Right lobe of liver (tissue), 6 donors: ENCODE data around the gene SLC36A3. TPM values are rescaled to one million over a fixed set of nuclear protein-coding genes. Genes with fewer than 3 reads are reported as not detected.

Source experiments
- ATAC-seq, 4 donors: fragments of 200-7000 bp; cut with Tn5 transposase; one replicate each; pipeline ENCODE4 v1.9.1; 2020; ENCODE audit warnings: mild to moderate bottlenecking in 4 of 4, moderate library complexity in 4 of 4
- DNase-seq, 3 donors: peaks; one replicate each; pipeline ENCODE4 v3.0.0-alpha.2; 2020
- H3K27ac ChIP-seq, 3 donors: fragments of 200-600 bp; one replicate each; pipeline ENCODE4 v1.8.0; 2022
- H3K27me3 ChIP-seq, 2 donors: fragments of 200-600 bp; one replicate each; pipeline ENCODE4 v1.8.0; 2022
- H3K36me3 ChIP-seq, 4 donors: fragments of 200-600 bp; sonication (generic) in 1 of 4; one replicate each; pipeline versions ENCODE4 v1.5.1 to v1.8.0; 2017 to 2022; ENCODE audit warnings: control low read depth in 1 of 4
- H3K4me1 ChIP-seq, 4 donors: fragments of 200-600 bp; sonication (generic) in 1 of 4; one replicate each; pipeline versions ENCODE4 v1.5.1 to v1.8.0; 2017 to 2022; ENCODE audit warnings: control low read depth in 1 of 4
- H3K4me3 ChIP-seq, 3 donors: fragments of 200-600 bp; one replicate each; pipeline ENCODE4 v1.8.0; 2022
- H3K9me3 ChIP-seq, 4 donors: fragments of 200-600 bp; sonication (generic) in 1 of 4; one replicate each; pipeline versions ENCODE4 v1.5.1 to v1.8.0; 2017 to 2022; ENCODE audit warnings: control low read depth in 1 of 4
- CTCF ChIP-seq, 4 donors: fragments of 200-600 bp in 3 of 4; fragments of 450-650 bp in 1 of 4; IDR thresholded peaks; one replicate each; pipeline versions ENCODE4 v1.5.1 to v1.8.0; 2016 to 2022; ENCODE audit warnings: antibody characterized with exemption in 4 of 4, mild to moderate bottlenecking in 2 of 4
- POLR2A ChIP-seq: fragments of 450-650 bp; IDR thresholded peaks from one replicate; pipeline ENCODE4 v1.6.1; 2017; ENCODE audit warnings: antibody characterized with exemption, mild to moderate bottlenecking
- WGBS: methylation state at CpG from one replicate; pipeline ENCODE4 v1.1.6; 2018; ENCODE audit warnings: low coverage, low lambda C conversion rate; ENCODE audit not compliant: insufficient coverage; ENCODE audit errors: missing lambda C conversion rate; 5-methylcytosine and 5-hydroxymethylcytosine counted together
- intact Hi-C, 2 donors: fragments of 100-400 bp; cut with DNase I; formaldehyde crosslinking; loops; one replicate each; pipeline versions ENCODE4 v1.11.2 to v1.14.1; 2022
- total RNA-seq, 6 experiments: library from RNA; depleted of rRNA in 2 of 6; stranded (reverse); fragments of >200 nt in 2 of 6; fragmentation: NEBNext Ultra II Directional in 3 of 6; extraction: Animal tissue kit (Norgen Biotek cat#: 25700) in 3 of 6; gene quantifications; one replicate each; pipeline versions ENCODE4 v1.1.0 to v1.2.4, GENCODE V29; 2016 to 2023
- donor health status: DM: no; HTN: yes; CAD: no.
- donor health status: DM: no; HTN: no; CAD: no.
- donor health status: DM: no; HTN: no; CAD: no.
- donor health status: DM: no; HTN: yes; CAD: no.
- donor health status: DM: no; HTN: yes; CAD: no.

The SLC36A3 gene
- total RNA-seq, 6 experiments from 2014 or later: not detected

GRCh38 chr5:151318850-151319732 lies 15.5 kb upstream of the SLC36A3 start:
- TF ChIP-seq POLR2A: no peak
- TF ChIP-seq CTCF (IDR thresholded peaks at IDR 0.05): no peak
- intact Hi-C loops: no loop called here
- no peak overlapping the region for H3K27ac ChIP-seq
- WGBS: 63% methylated on average over 2 of the region's 2 CpGs
- no peaks in the 10 kb centered on the region for H3K27me3 ChIP-seq
- ATAC-seq: no peak
- H3K9me3 ChIP-seq: no peaks in the 10 kb centered on the region
- no peak for DNase-seq
- H3K4me3 ChIP-seq: no peak overlapping the region
- H3K4me1 ChIP-seq: no peaks in the 10 kb centered on the region
- H3K36me3 ChIP-seq: no peaks in the 10 kb centered on the region

- Histone ChIP-seq H3K36me3 (no peaks in the 10 kb centered on the region), H3K4me3 (no peak overlapping the region), H3K27ac (no peak overlapping the region), H3K4me1 (no peaks in the 10 kb centered on the region), H3K9me3 (no peaks in the 10 kb centered on the region), H3K27me3 (no peaks in the 10 kb centered on the region)
- WGBS: 65% methylated on average over 2 of the region's 2 CpGs
- DNase-seq (no peak), ATAC-seq (no peak)
- intact Hi-C loops: no loop called here
- TF ChIP-seq CTCF (IDR thresholded peaks at IDR 0.05) (no peak), POLR2A (no peak)
These were observed 14.3 kb upstream of the SLC36A3 start for GRCh38 chr5:151317871-151318270.

GRCh38 chr5:151315998-151316597 lies 12.5 kb upstream of the SLC36A3 start:
- Histone ChIP-seq H3K27ac (no peak overlapping the region), H3K4me3 (no peak overlapping the region), H3K4me1 (no peaks in the 10 kb centered on the region), H3K27me3 (no peaks in the 10 kb centered on the region), H3K36me3 (no peaks in the 10 kb centered on the region), H3K9me3 (no peaks in the 10 kb centered on the region)
- ATAC-seq (peak; percentile 87 to 96 (median 92)), DNase-seq (peak; percentile 74 to 77 (median 75))
- TF ChIP-seq CTCF (IDR thresholded peaks at IDR 0.05) (peak; percentile 75 to 84 (median 80)), POLR2A (no peak)
- intact Hi-C loops: no loop called here
- WGBS: 39% methylated on average over 8 of the region's 8 CpGs

- H3K27ac ChIP-seq: no peak overlapping the region
- H3K4me1 ChIP-seq: no peaks in the 10 kb centered on the region
- no peak for TF ChIP-seq POLR2A
- TF ChIP-seq CTCF (IDR thresholded peaks at IDR 0.05): no peak
- WGBS: 40% methylated on average over 2 of the region's 2 CpGs
- ATAC-seq: no peak
- no peaks in the 10 kb centered on the region for H3K9me3 ChIP-seq
- H3K27me3 ChIP-seq: no peaks in the 10 kb centered on the region
- H3K36me3 ChIP-seq: no peaks in the 10 kb centered on the region
- DNase-seq: no peak
- intact Hi-C loops: no loop called here
- no peak overlapping the region for H3K4me3 ChIP-seq
These were observed 9.8 kb upstream of the SLC36A3 start for GRCh38 chr5:151313357-151313756.
